Limb (tissue), 2 donors: ENCODE results near the gene NR3C1.
"Not testable (repeated sequence)": the region's sequence is repeated elsewhere in the genome, so short reads cannot be mapped to it uniquely, and the experiment has no call there.

Experiments used
- DNase-seq, 2 donors: peaks; one replicate each; pipeline ENCODE4 v3.0.0-alpha.2; 2016; ENCODE audit errors: extremely low spot score in 2 of 2

NR3C1 gene

DNA sequence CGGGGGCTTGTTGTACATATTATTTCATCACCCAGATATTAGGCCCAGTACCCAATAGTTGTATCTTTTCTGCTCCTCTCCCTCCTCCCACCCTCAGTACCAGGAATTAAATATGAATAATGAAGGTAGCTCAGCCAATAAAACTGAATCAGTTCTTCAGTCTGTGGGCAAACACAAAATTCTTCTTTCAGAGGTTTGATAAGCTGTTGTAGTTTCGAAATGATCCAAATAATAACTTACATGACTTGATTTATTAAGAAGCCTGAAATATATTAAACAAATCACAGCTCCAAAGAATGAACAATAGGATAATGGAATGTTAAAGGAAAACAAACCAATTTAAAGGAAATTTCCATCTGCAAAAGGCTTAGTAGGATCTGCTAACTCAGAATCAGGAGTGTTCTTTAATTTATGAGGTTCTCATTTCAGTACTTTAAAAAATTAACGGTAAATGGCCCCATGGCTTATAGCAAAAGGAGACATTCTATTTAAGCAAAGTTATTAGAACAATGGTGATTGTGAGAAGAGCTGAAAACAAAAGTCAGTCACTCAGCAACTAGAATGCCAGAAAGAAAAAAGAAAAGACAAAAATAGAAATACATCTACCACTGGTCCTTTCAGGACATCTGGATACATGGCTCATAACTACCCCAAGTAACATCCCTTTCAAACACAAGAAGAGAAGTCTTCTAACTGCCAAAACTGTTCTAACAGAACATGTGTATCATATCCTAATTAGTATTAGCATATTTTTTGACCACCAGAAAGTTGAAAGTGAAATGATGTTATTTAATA is 62.4 kb downstream of the NR3C1 start:
- no peak for DNase-seq

DNA sequence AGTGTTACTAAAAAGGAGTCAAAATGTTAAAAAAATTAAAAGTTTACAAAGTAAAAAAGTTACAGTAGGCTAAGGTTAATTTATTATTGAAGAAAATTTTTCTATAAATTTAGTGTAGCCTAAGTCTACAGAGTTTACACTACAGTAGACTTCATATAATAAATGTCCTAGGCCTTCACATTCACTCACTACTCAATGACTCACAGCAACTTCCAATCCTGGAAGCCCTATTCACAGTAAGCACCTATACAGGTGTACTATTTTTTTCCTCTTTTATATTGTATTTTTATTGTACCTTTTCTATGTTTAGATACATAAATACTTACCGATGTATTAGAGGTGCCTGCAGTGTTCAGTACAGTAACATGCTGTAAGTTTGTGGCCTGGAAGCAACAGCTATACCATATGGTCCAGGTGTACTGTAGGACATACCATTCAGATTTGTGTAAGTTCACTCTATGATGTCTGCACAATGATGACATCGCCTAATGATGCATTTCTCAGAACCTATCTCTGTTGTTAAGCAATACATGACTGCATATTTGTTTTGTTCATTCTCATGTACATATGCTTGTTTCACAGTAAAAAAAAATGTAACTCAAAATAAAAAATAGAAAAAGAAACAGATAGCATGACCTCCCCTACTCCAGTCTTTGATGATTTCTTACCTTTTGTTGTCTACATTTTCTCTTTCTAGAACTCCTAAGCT is 64.7 kb downstream of the NR3C1 start:
- DNase-seq, result no peak

DNA sequence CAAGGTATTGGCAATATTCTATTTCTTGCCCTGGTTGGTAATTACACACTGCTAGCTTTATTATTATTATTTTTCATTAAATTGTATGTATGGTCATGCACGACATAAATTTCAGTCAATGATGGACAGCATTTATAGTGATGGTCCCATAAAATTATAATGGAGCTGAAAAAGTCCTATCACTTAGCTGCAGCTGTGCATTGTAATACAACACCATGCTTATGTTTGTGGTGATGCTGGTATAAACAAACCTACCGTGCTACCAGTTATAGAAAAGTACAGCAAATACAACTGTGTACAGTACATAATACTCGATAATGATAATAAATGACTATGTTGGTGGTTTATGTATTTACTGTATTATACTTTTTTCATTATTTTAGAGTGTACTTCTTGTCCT is 65.5 kb downstream of the NR3C1 start:
- DNase-seq, result no peak

DNA sequence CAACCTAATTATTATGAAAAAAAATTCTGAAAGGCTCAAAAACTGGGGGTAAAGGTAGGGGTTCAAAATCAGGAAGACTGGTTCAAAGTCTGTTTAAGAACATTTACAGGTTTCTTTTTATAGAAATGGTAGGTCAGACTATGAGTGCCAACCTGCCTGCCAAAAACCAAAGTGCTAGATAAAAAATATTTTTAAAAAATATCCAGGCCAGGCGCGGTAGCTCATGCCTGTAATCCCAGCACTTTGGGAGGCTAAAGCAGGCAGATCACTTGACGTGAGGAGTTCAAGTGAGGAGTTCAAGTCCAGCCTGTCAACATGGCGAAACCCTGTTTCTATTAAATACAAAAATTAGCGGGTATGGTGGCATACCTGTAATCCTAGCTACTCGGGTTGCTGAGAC is 67.0 kb downstream of the NR3C1 start:
- DNase-seq, result no peak

DNA sequence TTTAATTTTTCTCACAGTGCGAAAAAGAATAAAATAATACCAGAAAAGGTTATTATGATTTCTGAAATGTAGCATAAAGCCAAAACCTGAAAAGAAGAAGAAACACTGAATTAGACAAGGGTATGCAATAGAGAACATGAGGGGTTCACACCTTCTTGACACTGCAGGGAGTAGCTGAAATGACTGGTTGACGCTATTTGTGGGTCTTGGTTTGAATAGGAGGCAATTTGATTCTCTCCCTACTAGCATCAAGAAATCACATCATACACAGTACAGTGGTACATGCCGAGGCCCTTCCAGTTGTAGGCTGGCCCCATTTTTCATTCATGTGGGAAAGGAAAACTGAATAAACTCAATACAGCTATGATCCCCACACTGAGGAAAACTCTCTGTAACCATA is 68.6 kb downstream of the NR3C1 start:
- no peak for DNase-seq

DNA sequence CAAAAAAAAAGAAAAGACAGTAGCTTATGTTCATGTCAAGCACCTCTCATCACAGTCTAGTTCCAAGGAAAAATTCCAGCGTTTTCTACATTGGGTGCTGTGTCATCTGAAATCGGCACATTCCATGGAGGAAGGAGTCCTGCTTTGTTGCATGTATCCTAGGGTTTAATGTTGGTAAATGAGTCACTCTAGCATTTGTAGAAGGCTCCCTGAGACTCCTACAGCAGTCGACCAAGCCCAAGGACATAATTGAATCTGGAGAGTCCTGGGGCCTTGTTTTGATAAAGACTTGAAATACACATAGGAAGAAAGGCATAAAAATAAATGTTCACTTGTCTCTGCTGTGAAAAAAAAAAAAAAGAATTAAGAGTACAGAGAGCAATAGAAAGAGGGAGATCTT is 69.1 kb downstream of the NR3C1 start:
- not testable (repeated sequence) for DNase-seq

DNA sequence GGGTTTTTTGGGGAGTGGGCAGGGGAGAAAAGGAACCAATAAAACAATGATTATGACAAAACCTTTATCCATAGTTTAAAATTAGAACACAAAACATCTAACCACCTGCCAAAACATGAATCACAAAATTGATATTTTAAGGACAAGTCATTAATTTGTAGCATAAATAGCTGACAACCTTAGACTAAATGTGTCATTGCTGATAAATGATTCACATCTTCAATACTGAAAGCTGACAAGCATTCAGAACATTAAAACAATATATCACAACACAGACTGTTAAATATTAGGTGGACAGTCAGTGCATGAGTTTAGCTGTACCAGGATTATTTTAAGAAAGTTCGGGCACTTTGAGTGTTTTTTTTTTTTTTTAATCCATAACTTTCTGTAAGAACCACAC is 71.5 kb downstream of the NR3C1 start:
- DNase-seq, result no peak

- DNase-seq, result no peak
Measured at GRCh38 chr5:143329843-143330242, 73.6 kb downstream of the NR3C1 start.

DNA sequence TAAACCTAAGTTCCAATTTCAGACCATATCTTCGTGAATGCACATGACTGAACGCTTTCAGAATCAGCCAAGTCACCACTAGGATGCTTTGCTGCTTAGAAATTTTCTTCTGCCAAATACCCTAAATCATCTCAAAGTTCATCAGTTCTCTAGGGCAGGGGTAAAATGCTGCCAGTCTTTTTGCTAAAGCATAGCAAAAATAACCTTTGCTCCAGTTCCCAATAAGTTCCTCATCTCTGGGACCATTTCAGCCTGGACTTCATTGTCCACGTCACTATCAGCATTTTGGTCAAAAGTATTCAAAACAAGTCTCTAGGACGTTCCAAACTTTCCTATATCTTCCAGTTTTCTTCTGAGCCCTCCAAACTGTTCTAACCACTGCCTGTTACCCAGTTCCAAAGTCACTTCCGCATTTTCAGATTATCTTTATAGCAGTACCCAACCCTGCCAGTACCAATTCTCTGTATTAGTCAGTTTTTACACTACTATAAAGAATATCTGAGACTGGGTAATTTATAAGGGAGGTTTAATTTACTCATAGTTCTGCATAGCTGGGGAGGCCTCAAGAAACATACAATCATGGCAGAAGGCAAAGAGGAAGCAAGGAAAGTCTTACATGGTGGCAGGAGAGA is 74.8 kb downstream of the NR3C1 start:
- no peak for DNase-seq

DNA sequence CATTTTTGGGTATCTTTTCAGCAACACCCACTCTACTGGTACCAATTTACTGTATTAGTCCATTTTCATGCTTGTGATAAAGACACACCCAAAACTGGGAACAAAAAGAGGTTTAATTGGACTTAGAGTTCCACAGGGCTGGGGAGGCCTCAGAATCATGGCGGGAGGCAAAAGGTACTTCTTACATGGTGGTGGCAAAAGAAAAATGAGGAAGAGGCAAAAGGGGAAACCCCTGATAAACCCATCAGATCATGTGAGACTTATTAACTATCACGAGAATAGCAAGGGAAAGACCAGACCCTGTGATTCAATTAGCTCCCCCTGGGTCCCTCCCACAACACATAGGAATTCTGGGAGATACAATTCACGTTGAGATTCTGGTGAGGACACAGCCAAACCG is 78.4 kb downstream of the NR3C1 start:
- DNase-seq, result not testable (repeated sequence)

DNA sequence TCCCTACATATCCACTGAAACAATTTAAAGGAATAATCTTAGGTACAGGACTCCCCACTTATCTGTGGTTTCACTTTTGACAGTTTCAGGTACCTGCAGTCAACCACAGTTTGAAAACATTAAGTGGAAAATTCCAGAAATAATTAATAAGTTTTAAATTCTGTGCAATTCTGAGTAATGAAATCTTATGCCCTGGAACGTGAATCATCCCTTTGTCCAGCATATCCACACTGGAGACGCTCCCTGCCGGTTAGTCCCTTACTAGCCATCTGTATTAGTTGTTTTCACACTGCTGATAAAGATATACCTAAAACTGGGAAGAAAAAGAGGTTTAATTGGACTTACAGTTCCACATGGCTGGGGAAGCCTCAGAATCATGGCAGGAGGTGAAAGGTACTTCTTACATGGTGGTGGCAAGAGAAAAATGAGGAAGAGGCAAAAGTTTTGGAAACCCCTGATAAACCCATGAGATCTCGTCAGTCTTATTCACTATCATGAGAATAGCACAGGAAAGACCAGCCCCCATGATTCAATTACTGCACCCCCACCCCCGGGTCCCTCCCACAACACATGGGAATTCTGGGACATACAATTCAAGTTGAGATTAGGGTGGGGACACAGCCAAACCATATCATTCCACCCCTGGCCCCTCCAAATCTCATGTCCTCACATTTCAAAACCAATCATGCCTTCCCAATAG is 80.4 kb downstream of the NR3C1 start:
- DNase-seq, result not testable (repeated sequence)

DNA sequence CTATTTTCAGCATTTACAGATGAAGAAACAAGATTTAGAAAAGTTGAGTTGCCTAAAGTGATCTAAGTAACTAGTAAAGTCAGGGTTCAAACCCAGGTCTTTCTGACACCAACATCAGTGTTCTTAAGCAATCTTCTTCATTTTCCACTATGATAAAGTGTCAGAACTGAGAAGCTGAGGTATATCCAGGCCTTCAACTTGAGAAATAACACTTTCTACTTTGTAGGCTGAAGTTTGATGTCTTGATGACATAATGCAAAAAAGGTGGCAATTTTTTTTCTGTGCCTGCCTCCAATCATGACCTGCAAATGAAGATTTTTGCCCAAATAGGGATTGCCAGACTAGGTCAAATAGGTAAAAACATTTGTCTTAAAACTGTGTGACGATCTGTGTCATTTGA is 81.3 kb downstream of the NR3C1 start:
- no peak for DNase-seq

GRCh38 chr5:143319437-143320227 is 83.9 kb downstream of the NR3C1 start:
- DNase-seq, result no peak

- no peak for DNase-seq
Measured at GRCh38 chr5:143318833-143319232, 84.7 kb downstream of the NR3C1 start.

- DNase-seq, result no peak
Measured at GRCh38 chr5:143318270-143318669, 85.2 kb downstream of the NR3C1 start.

- DNase-seq, result no peak
Measured at GRCh38 chr5:143316844-143317631, 86.4 kb downstream of the NR3C1 start.

DNA sequence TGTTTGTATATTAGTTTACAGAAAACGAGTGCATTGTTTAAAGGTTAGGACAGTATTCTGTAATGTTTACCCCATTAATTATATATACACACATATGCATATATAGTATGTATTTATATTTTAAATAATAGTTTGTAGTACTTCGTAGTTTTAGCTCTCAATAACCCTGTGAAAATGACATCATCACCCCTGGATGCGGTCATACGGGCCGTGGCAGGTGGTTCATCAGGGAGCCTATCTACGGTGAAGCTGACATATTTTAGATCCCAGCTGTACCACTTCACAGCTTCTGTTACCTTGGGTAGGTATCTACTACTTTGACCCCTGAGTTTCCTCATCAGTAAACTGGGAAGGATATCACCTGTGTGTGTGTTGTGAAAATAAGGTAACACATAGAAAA is 87.1 kb downstream of the NR3C1 start:
- DNase-seq, result no peak

DNA sequence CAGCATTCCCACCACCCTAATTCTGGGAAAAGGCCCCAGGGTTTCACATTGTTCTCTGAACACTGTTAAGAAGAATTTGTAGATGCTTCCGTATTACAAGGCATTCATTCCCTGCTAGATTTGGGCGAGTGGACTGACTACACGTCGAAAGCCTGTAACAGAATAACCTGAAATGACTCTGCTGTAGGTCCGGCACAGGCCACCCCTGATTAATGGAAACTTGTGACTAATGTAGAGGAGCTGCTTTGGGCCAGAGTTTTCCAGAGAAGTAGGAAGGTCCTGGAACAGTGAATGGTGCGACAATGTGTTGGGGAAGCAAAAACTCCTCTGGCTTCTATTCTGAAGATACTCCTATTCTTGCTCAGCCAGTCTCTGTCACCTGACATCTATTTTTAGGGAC is 87.6 kb downstream of the NR3C1 start:
- no peak for DNase-seq

DNA sequence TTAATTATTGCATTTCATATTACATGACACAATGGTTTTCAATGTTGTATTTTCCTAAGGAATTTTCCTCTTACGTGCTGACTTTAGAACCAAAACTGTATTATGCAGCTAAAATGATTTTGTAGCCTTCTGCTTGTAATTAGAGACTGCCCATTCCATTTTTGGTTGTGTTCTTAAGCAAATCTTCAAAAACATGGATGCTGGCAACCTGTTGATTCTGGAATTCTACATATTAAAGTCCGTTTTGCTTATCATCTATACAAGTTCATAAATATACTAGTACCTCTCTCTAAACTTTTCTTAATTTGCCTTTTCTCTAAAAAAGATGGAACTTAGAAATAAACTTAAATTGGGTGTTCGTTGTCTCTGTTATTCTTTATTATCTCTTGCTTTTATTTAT is 88.3 kb downstream of the NR3C1 start:
- DNase-seq, result no peak

- no peak for DNase-seq
Measured at GRCh38 chr5:143314659-143315058, 88.8 kb downstream of the NR3C1 start.
